Ovary (tissue), 9 donors: ENCODE measurements around the gene PCYT1A. TPM values are rescaled to one million over a fixed set of nuclear protein-coding genes. Genes with fewer than 3 reads are reported as not detected.
A peak's percentile ranks its signal among the peaks of the same experiment; 100 is the strongest.

ENCODE experiments used
- DNase-seq, 5 donors: peaks; one replicate each; pipeline ENCODE4 v3.0.0-alpha.2; 2019 to 2020
- H3K27ac ChIP-seq, 2 donors: fragments of 200-600 bp; one replicate each; pipeline versions ENCODE4 v1.5.1 to v1.8.0; 2019 to 2022
- H3K27me3 ChIP-seq: fragments of 200-600 bp; one replicate; pipeline ENCODE4 v1.8.0; 2022
- H3K36me3 ChIP-seq: fragments of 200-600 bp; sonication (generic); one replicate; pipeline ENCODE4 v1.5.1; 2019
- H3K4me1 ChIP-seq: one replicate; pipeline ENCODE4 v1.8.1; 2013; ENCODE audit warnings: mild to moderate bottlenecking, moderate library complexity; ENCODE audit not compliant: insufficient read depth
- H3K4me3 ChIP-seq: fragments of 200-600 bp; sonication (generic); one replicate; pipeline ENCODE4 v1.5.1; 2017
- H3K9me3 ChIP-seq, 2 donors: fragments of 200-600 bp in 1 of 2; sonication (generic) in 1 of 2; one replicate each; pipeline versions ENCODE4 v1.5.1 to v1.8.1; 2013 to 2019; ENCODE audit warnings: mild to moderate bottlenecking in 1 of 2, moderate library complexity in 1 of 2
- EP300 ChIP-seq: sonication (generic); formaldehyde crosslinking; IDR thresholded peaks from one replicate; pipeline ENCODE4 v1.6.1; 2017; ENCODE audit warnings: antibody characterized with exemption
- POLR2A ChIP-seq: fragments of 450-650 bp; IDR thresholded peaks from one replicate; pipeline ENCODE4 v1.6.1; 2017; ENCODE audit warnings: antibody characterized with exemption, mild to moderate bottlenecking, moderate library complexity
- WGBS, 3 donors: extraction: QIAGEN DNeasy Blood & Tissue Kit in 1 of 3; methylation state at CpG; one replicate each; pipeline versions ENCODE4 v1.1.5 to v1.1.7; 2013 to 2017; 5-methylcytosine and 5-hydroxymethylcytosine counted together
- intact Hi-C, 4 donors: fragments of 100-400 bp; cut with DNase I; formaldehyde crosslinking; loops; one replicate each; pipeline versions ENCODE4 v1.11.0 to v1.15.1; 2022 to 2023
- polyA plus RNA-seq, 2 donors: library from polyadenylated mRNA; stranded (reverse); fragments of 200-250 nt in 1 of 2; fragments of 350-450 nt in 1 of 2; fragmentation: Illumina TruSeq in 1 of 2; extraction: RNeasy Lipid Tissue Mini Kit (QIAGEN cat#74804) in 1 of 2; gene quantifications; one replicate each; pipeline ENCODE4 v1.2.3, GENCODE V29; 2013 to 2014
- total RNA-seq, 7 donors: library from RNA; depleted of rRNA in 2 of 7; stranded (reverse); fragments of >200 nt in 2 of 7; fragmentation: NEBNext Ultra II Directional in 3 of 7; extraction: Animal tissue kit (Norgen Biotek cat#: 25700) in 3 of 7; gene quantifications; one replicate each; pipeline versions ENCODE4 v1.1.0 to v1.2.4, GENCODE V29; 2016 to 2023
- TF ChIP-seq, protein P1 (sequence below), 3 donors: fragments of 450-650 bp in 2 of 3; fragments of 200-600 bp in 1 of 3; IDR thresholded peaks; one replicate each; pipeline versions ENCODE4 v1.5.1 to v1.8.0; 2016 to 2022; ENCODE audit warnings: antibody characterized with exemption in 3 of 3, mild to moderate bottlenecking in 1 of 3
- donor health status: DM: no; HTN: no; CAD: no; lungs with moderate emphysema.
- donor health status: DM: no; HTN: no; CAD: no.
- donor health status: Bipolar disorder and iron deficiency.
- donor health status: DM: yes; HTN: yes; CAD: no.
- donor health status: DM: no; HTN: no; CAD: no.
- donor health status: DM: yes; HTN: yes; CAD: no.

PCYT1A gene
- total and polyA plus RNA-seq, 9 donors, result 16.3 to 58.1 (median 33.7) TPM

GRCh38 chr3:196232882-196233251, 54.7 kb downstream of the PCYT1A start:
- H3K9me3 ChIP-seq, result no peaks in the 10 kb centered on the region
- no peak overlapping the region for H3K27ac ChIP-seq
- no peaks in the 10 kb centered on the region for H3K36me3 ChIP-seq
- peaks cover 8% of the 10 kb centered on the region for H3K4me1 ChIP-seq
- H3K27me3 ChIP-seq, result no peaks in the 10 kb centered on the region
- no peak for TF ChIP-seq POLR2A
- TF ChIP-seq, protein P1, sequence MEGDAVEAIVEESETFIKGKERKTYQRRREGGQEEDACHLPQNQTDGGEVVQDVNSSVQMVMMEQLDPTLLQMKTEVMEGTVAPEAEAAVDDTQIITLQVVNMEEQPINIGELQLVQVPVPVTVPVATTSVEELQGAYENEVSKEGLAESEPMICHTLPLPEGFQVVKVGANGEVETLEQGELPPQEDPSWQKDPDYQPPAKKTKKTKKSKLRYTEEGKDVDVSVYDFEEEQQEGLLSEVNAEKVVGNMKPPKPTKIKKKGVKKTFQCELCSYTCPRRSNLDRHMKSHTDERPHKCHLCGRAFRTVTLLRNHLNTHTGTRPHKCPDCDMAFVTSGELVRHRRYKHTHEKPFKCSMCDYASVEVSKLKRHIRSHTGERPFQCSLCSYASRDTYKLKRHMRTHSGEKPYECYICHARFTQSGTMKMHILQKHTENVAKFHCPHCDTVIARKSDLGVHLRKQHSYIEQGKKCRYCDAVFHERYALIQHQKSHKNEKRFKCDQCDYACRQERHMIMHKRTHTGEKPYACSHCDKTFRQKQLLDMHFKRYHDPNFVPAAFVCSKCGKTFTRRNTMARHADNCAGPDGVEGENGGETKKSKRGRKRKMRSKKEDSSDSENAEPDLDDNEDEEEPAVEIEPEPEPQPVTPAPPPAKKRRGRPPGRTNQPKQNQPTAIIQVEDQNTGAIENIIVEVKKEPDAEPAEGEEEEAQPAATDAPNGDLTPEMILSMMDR (IDR thresholded peaks at IDR 0.05), result no peak
- TF ChIP-seq EP300, result no peak
- intact Hi-C loops, result no loop called here
- 85 to 95% (median 86%) methylated on average over 8 of the region's 8 CpGs for WGBS, 3 donors
- DNase-seq, result no peak
- H3K4me3 ChIP-seq, result no peak overlapping the region

DNA sequence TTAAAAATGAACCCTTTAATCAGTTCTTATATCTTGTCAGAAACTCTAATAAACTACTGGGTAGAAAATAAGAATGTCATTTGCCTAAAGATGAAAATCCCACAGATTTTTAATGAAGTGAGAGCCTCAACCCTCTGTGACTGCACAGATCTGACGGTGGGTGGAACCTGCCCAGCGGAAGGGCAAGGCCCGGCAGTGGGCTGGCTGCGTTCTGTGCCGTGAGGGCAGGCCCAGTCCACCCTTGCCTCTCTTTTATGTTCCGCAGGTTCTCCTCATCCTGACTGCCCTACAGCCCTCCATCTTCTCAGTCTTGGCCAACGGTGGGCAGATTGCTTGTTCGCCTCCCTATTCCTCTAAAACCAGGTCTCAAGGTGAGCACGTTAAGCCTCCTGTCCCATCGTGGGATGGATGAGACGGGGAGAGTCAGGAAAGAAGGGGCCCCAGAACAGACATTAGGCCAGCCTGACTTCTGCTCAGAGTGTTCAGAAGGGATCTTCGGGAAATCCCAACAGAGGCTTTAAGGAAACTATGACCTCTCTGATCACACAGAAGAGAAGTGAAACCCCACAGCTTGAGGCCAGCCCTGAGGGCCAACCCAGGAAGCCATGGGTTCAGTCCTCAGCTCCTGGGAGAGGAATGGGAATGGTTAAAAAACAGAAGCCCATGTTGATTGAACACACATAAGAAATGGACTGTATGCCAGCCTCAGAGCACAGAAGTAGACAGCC, 55.2 kb downstream of the PCYT1A start:
- 93 to 95% (median 94%) methylated on average over 12 of the region's 12 CpGs for WGBS, 3 donors
- no peaks in the 10 kb centered on the region for H3K36me3 ChIP-seq
- DNase-seq, result no peak
- H3K4me1 ChIP-seq, result peaks cover 11% of the 10 kb centered on the region
- no peaks in the 10 kb centered on the region for H3K9me3 ChIP-seq
- no peak overlapping the region for H3K4me3 ChIP-seq
- intact Hi-C loops, result no loop called here
- no peak overlapping the region for H3K27ac ChIP-seq
- H3K27me3 ChIP-seq, result no peaks in the 10 kb centered on the region
- TF ChIP-seq EP300 (no peak), POLR2A (no peak)
- TF ChIP-seq, protein P1 (IDR thresholded peaks at IDR 0.05), result no peak

GRCh38 chr3:196227629-196228493, 59.7 kb downstream of the PCYT1A start:
- Histone ChIP-seq H3K4me1 (peaks cover 14% of the 10 kb centered on the region), H3K27ac (peak overlapping the region; percentile 22 to 62), H3K36me3 (no peaks in the 10 kb centered on the region), H3K9me3 (no peaks in the 10 kb centered on the region), H3K27me3 (no peaks in the 10 kb centered on the region), H3K4me3 (no peak overlapping the region)
- TF ChIP-seq POLR2A, result no peak
- TF ChIP-seq, protein P1 (IDR thresholded peaks at IDR 0.05), result no peak
- TF ChIP-seq EP300, result no peak
- intact Hi-C loops, result no loop called here
- 25 to 30% (median 27%) methylated on average over 24 of the region's 24 CpGs for WGBS, 3 donors
- peak; percentile 68 to 86 (median 71) for DNase-seq

GRCh38 chr3:196227121-196227561, 60.4 kb downstream of the PCYT1A start:
- Histone ChIP-seq H3K9me3 (no peaks in the 10 kb centered on the region), H3K4me1 (peaks cover 14% of the 10 kb centered on the region), H3K27me3 (no peaks in the 10 kb centered on the region), H3K36me3 (no peaks in the 10 kb centered on the region), H3K4me3 (no peak overlapping the region), H3K27ac (peak overlapping the region; percentile 15 to 62)
- no peak for DNase-seq
- intact Hi-C loops, result no loop called here
- whole genome bisulfite sequencing, 3 donors, result 8 to 42% (median 19%) methylated on average over 14 of the region's 14 CpGs
- TF ChIP-seq POLR2A (no peak), EP300 (no peak)
- TF ChIP-seq, protein P1 (IDR thresholded peaks at IDR 0.05), result no peak
